Lung (tissue), 12 donors: Measurements from ENCODE around the gene NAV1. TPM values are rescaled to one million over a fixed set of nuclear protein-coding genes. Genes with fewer than 3 reads are reported as not detected.

Source experiments
- ATAC-seq: fragments of 200-7000 bp; cut with Tn5 transposase; one replicate; pipeline ENCODE4 v1.9.1; 2020; ENCODE audit warnings: moderate number of reproducible peaks; ENCODE audit not compliant: insufficient read depth, low FRiP score
- DNase-seq, 3 donors: peaks; one replicate each; pipeline ENCODE4 v3.0.0-alpha.2; 2013 to 2017
- H3K27ac ChIP-seq, 2 donors: one replicate each; pipeline ENCODE4 v1.5.1; 2013; ENCODE audit warnings: mild to moderate bottlenecking in 2 of 2, moderate library complexity in 2 of 2, control low read depth in 1 of 2, inconsistent platforms in 1 of 2, low read depth in 1 of 2, low read length in 1 of 2
- H3K27me3 ChIP-seq, 3 donors: one replicate each; pipeline ENCODE4 v1.5.1; 2013; ENCODE audit warnings: low read length in 2 of 3; ENCODE audit not compliant: control insufficient read depth in 3 of 3, insufficient read depth in 3 of 3
- H3K36me3 ChIP-seq, 4 donors: one replicate each; pipeline ENCODE4 v1.5.1; 2013; ENCODE audit warnings: low read length in 4 of 4, mild to moderate bottlenecking in 1 of 4, moderate library complexity in 1 of 4; ENCODE audit not compliant: control insufficient read depth in 4 of 4, insufficient read depth in 4 of 4
- H3K4me1 ChIP-seq, 5 donors: one replicate each; pipeline ENCODE4 v1.5.1; 2013; ENCODE audit warnings: low read length in 5 of 5, mild to moderate bottlenecking in 2 of 5, moderate library complexity in 1 of 5; ENCODE audit not compliant: control insufficient read depth in 5 of 5, insufficient read depth in 5 of 5
- H3K4me3 ChIP-seq: one replicate; pipeline ENCODE4 v1.5.1; 2013; ENCODE audit warnings: mild to moderate bottlenecking, control low read depth, moderate library complexity
- H3K9ac ChIP-seq, 2 donors: one replicate each; pipeline ENCODE4 v1.5.1; 2013; ENCODE audit warnings: low read length in 2 of 2, control low read depth in 1 of 2; ENCODE audit not compliant: insufficient read depth in 1 of 2
- H3K9me3 ChIP-seq, 4 donors: one replicate each; pipeline ENCODE4 v1.5.1; 2013; ENCODE audit warnings: low read length in 3 of 4, mild to moderate bottlenecking in 1 of 4, moderate library complexity in 1 of 4; ENCODE audit not compliant: control insufficient read depth in 4 of 4, insufficient read depth in 3 of 4
- CTCF ChIP-seq: IDR thresholded peaks from 2 replicates; pipeline ENCODE4 v1.5.1; 2012; ENCODE audit warnings: mild to moderate bottlenecking; ENCODE audit errors: control extremely low read depth, extremely low read depth
- WGBS, 2 donors: extraction: QIAGEN DNeasy Blood & Tissue Kit; methylation state at CpG; one replicate each; pipeline ENCODE4 v1.1.7; 2013; 5-methylcytosine and 5-hydroxymethylcytosine counted together
- polyA plus RNA-seq, 2 donors: library from polyadenylated mRNA; stranded (reverse); fragments of 200-250 nt; gene quantifications; one replicate each; pipeline ENCODE4 v1.2.1, GENCODE V29; 2013
- total RNA-seq, 2 donors: library from RNA; depleted of rRNA in 1 of 2; stranded (reverse); fragments of >200 nt in 1 of 2; gene quantifications; one replicate each; pipeline ENCODE4 v1.2.1, GENCODE V29; 2014 to 2021
- donor health status: control.
- donor health status: control.
- donor health status: Bipolar disorder and iron deficiency.
- donor health status: healthy.
- donor health status: DM: yes; HTN: yes; CAD: no.

The NAV1 gene
- total and polyA plus RNA-seq, 4 donors = 6.5 to 38.6 (median 17.9) TPM

- ATAC-seq = no peak
- TF ChIP-seq CTCF = no peak
- Histone ChIP-seq H3K4me1 (peaks cover 0 to 21% (median 0%) of the 10 kb centered on the region in 5 donors), H3K27me3 (no peaks in the 10 kb centered on the region), H3K27ac (no peak overlapping the region), H3K36me3 (no peaks in the 10 kb centered on the region), H3K9ac (no peak overlapping the region), H3K4me3 (no peak overlapping the region), H3K9me3 (no peaks in the 10 kb centered on the region)
- WGBS, 2 donors = 81 to 89% methylated on average over 2 of the region's 2 CpGs
- DNase-seq = no peak
Measured at GRCh38 chr1:201563406-201563780, 24.5 kb downstream of the NAV1 start.

GRCh38 chr1:201563941-201564340 is 25.0 kb downstream of the NAV1 start:
- Histone ChIP-seq H3K9ac (no peak overlapping the region), H3K36me3 (no peaks in the 10 kb centered on the region), H3K9me3 (no peaks in the 10 kb centered on the region), H3K4me3 (no peak overlapping the region), H3K27me3 (no peaks in the 10 kb centered on the region), H3K27ac (no peak overlapping the region), H3K4me1 (peaks cover 0 to 24% (median 0%) of the 10 kb centered on the region in 5 donors)
- no peak for TF ChIP-seq CTCF
- no peak for ATAC-seq
- 84 to 86% methylated on average over 3 of the region's 3 CpGs for WGBS, 2 donors
- DNase-seq = no peak

GRCh38 chr1:201565024-201565730 is 26.2 kb downstream of the NAV1 start:
- H3K4me1 ChIP-seq = peaks cover 0 to 32% (median under 1%) of the 10 kb centered on the region in 5 donors
- ATAC-seq = no peak
- H3K4me3 ChIP-seq = no peak overlapping the region
- H3K27ac ChIP-seq = no peak overlapping the region
- no peak overlapping the region for H3K9ac ChIP-seq
- no peaks in the 10 kb centered on the region for H3K36me3 ChIP-seq
- no peak for TF ChIP-seq CTCF
- 83 to 90% methylated on average over 12 of the region's 12 CpGs for WGBS, 2 donors
- no peak for DNase-seq
- no peaks in the 10 kb centered on the region for H3K9me3 ChIP-seq
- H3K27me3 ChIP-seq = no peaks in the 10 kb centered on the region
